AG04449 (cell line): Measurements from ENCODE around the gene COL6A6.

Source experiments
- CTCF ChIA-PET: fragments of 350-600 bp; formaldehyde crosslinking; extraction: SDS; loops from one replicate; lab custom pipeline; 2021; ENCODE audit warnings: antibody characterized with exemption; lab: Yijun Ruan, JAX
- POLR2A ChIA-PET: fragments of 400-600, 350-600 bp; formaldehyde crosslinking; extraction: SDS; loops from one replicate; lab custom pipeline; 2020; ENCODE audit warnings: antibody characterized with exemption, inconsistent platforms; lab: Yijun Ruan, JAX
- DNase-seq: peaks from one replicate; pipeline ENCODE4 v3.0.0-alpha.2; 2010; ENCODE audit warnings: low read depth, low spot score
- H3K4me3 ChIP-seq: 2 replicates; pipeline ENCODE4 v1.5.1; 2011; ENCODE audit warnings: low read depth, mild to moderate bottlenecking, control low read depth, low read length
- TF ChIP-seq, protein P1 (sequence below): IDR thresholded peaks from one replicate; pipeline ENCODE4 v1.5.1; 2011; ENCODE audit warnings: mild to moderate bottlenecking, moderate library complexity, low read length, control low read depth, inconsistent platforms; ENCODE audit not compliant: insufficient read depth; ENCODE audit errors: missing control alignments

The COL6A6 gene

DNA sequence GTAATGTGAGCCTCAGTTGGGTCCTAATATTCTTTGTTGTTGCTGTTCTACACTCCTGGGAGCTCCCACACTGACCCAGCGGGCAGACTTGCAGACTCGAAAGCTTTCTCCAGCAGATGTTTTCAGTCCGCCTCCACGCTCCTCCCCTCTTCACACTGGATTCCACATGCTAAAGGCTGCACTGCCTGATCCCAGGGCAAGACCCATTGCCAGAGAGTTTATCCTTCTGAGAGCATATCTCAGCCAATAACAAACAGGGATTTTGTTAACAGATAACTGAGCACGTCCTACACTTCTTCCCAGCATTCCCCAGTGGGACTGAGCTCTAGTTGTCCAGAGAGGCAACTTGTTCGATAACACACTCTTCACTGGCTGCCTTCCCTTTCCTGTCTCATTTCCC lies 8.0 kb upstream of the COL6A6 start:
- DNase-seq = no peak
- POLR2A ChIA-PET = no interaction called here
- no peak overlapping the region for H3K4me3 ChIP-seq
- CTCF ChIA-PET = no interaction called here
- TF ChIP-seq, protein P1, sequence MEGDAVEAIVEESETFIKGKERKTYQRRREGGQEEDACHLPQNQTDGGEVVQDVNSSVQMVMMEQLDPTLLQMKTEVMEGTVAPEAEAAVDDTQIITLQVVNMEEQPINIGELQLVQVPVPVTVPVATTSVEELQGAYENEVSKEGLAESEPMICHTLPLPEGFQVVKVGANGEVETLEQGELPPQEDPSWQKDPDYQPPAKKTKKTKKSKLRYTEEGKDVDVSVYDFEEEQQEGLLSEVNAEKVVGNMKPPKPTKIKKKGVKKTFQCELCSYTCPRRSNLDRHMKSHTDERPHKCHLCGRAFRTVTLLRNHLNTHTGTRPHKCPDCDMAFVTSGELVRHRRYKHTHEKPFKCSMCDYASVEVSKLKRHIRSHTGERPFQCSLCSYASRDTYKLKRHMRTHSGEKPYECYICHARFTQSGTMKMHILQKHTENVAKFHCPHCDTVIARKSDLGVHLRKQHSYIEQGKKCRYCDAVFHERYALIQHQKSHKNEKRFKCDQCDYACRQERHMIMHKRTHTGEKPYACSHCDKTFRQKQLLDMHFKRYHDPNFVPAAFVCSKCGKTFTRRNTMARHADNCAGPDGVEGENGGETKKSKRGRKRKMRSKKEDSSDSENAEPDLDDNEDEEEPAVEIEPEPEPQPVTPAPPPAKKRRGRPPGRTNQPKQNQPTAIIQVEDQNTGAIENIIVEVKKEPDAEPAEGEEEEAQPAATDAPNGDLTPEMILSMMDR = no peak

DNA sequence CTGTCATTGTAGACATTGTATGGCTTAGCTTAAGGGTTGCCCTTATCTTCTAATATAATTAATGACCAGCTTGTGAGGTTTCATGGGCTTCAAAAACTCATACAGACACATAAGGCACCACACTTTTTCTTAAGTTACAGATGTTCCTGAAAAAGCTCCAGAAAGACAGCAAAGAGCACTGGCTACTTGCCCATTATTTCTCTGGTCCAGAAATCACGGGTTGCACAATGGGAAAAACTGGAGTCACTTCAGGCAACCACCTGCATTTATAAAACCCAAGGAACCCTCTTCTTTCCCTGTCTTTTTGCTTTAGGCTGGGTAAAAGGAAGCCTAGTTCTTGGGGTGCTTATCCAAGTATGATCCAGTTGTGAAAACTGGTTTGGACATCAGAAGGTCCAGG lies 2.3 kb upstream of the COL6A6 start:
- H3K4me3 ChIP-seq = no peak overlapping the region
- POLR2A ChIA-PET = no interaction called here
- CTCF ChIA-PET = interaction anchor here (0.6 kb wide), 1 partner anchor 59 kb away, joined by 3 read pairs; no protein-coding TSS in a partner anchor
- DNase-seq = no peak
- TF ChIP-seq, protein P1 = no peak

DNA sequence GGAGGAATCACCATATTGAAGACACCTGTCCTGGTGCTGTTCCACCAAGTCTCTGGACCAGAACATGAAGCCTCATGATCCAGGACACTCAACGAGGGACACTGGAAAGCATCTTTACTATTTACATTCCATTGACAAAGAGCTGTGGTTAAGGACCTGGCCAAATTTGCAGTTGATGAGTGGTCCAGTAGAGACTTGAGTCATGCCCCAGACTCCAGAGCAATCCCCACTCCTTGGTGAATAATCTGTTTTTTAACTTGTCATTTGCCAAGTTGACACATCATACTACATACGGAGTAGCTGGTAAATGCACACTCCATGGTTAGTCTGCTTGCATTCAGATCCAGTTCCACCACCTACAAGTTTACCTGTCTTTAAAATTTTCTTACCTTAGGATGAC lies 1.2 kb upstream of the COL6A6 start:
- POLR2A ChIA-PET = no interaction called here
- TF ChIP-seq, protein P1 = no peak
- H3K4me3 ChIP-seq = no peak overlapping the region
- DNase-seq = no peak
- CTCF ChIA-PET = no interaction called here

DNA sequence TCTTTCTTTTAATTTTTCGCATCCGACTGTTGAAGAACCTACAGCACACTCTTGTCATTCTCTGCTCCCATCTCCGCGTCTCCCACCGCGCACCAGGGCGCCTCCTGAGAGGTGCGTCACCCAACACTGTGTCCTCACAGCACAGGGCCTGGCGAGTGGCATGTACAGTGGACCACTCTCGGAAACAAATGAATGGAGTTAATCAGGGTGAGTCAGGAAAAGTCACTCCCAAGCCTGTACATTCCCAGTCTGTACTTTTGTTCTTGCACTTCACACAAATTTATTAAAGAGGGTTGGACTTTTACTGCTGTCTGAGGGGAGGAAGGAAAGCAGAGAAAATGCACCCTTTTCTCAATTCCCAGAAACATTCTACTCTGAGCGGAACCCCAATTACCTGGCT lies 625 bp downstream of the COL6A6 start:
- DNase-seq = no peak
- CTCF ChIA-PET = no interaction called here

DNA sequence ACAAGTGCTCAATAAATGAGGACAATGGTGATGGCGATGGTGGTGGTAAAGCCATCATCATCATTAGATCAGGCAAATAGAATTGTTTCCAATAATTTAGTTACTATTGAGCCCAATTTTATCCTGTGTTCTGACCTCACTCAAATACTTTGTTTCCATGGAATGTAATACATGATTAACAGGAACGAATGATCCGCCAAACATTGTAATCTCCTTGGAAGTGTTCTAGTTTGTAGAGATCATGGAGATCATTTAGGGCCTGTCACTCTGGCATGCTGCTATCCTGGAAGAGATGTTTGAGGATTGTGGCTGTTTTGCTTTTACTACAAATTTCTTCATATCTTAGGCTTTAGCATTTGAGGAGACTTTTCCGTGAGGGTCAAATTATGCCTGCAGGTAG lies 2.8 kb downstream of the COL6A6 start:
- TF ChIP-seq, protein P1 = no peak
- ChIA-PET CTCF (no interaction called here), POLR2A (no interaction called here)
- DNase-seq = no peak
- no peak overlapping the region for H3K4me3 ChIP-seq

More for the DNA sequence above, 625 bp downstream of the COL6A6 start:
- H3K4me3 ChIP-seq = no peak overlapping the region
- POLR2A ChIA-PET = no interaction called here
- TF ChIP-seq, protein P1 = no peak

DNA sequence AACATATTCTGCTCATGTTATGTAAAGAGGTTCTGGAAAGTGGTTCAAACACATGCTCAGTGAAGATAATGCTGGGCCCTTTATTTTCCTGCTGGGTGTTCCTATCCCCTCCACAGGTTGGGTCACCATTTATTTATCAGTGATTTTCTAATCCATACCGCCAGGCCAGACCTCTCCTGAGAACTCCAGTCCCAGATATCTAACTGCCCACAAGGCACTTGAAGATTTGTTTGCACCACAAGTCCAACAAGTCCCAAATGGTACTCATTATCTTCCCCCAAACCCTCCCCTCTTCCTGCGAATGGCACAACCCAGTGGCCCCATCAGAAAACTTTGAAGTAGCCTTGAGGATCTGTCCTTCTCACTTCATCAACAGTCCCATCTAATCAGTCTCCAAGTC lies 5.4 kb downstream of the COL6A6 start:
- POLR2A ChIA-PET = no interaction called here
- TF ChIP-seq, protein P1 = no peak
- CTCF ChIA-PET = no interaction called here
- no peak for DNase-seq
- no peak overlapping the region for H3K4me3 ChIP-seq
